Thyroid gland (tissue), 4 donors: ENCODE data around the gene C20orf141. TPM values are rescaled to one million over a fixed set of nuclear protein-coding genes. Genes with fewer than 3 reads are reported as not detected.

ENCODE experiments used
- DNase-seq, 2 donors: peaks; one replicate each; pipeline ENCODE4 v3.0.0-alpha.2; 2019
- H3K27ac ChIP-seq, 3 donors: fragments of 200-600 bp; sonication (generic); 1 replicate in 2 of 3; 2 replicates in 1 of 3; pipeline ENCODE4 v1.5.1; 2016 to 2019; ENCODE audit warnings: mild to moderate bottlenecking in 1 of 3, moderate library complexity in 1 of 3
- H3K27me3 ChIP-seq: fragments of 200-600 bp; sonication (generic); one replicate; pipeline ENCODE4 v1.5.1; 2019
- H3K36me3 ChIP-seq, 2 donors: fragments of 200-600 bp; sonication (generic); one replicate each; pipeline ENCODE4 v1.5.1; 2016 to 2019
- H3K4me1 ChIP-seq, 2 donors: fragments of 200-600 bp; sonication (generic); one replicate each; pipeline ENCODE4 v1.5.1; 2017 to 2019
- H3K4me3 ChIP-seq, 3 donors: fragments of 200-600 bp; sonication (generic); replicated peaks in 1 of 3; 1 replicate in 2 of 3; 2 replicates in 1 of 3; pipeline ENCODE4 v1.5.1; 2016; ENCODE audit warnings: mild to moderate bottlenecking in 1 of 3
- H3K9me3 ChIP-seq: fragments of 200-600 bp; sonication (generic); one replicate; pipeline ENCODE4 v1.5.1; 2017
- POLR2A ChIP-seq, 2 donors: fragments of 450-650 bp; IDR thresholded peaks; one replicate each; pipeline ENCODE4 v1.6.1; 2017; ENCODE audit warnings: antibody characterized with exemption in 2 of 2, mild to moderate bottlenecking in 2 of 2, moderate library complexity in 1 of 2
- WGBS, 2 donors: methylation state at CpG; one replicate each; pipeline ENCODE4 v1.1.5; 2017; 5-methylcytosine and 5-hydroxymethylcytosine counted together
- intact Hi-C: fragments of 100-400 bp; cut with DNase I; formaldehyde crosslinking; loops from one replicate; pipeline ENCODE4 v1.15.1; 2023
- total RNA-seq, 4 donors: library from RNA; depleted of rRNA; stranded (reverse); fragments of >200 nt; gene quantifications; one replicate each; pipeline ENCODE4 v1.2.3, GENCODE V29; 2016
- TF ChIP-seq, protein P1 (sequence below), 6 experiments: fragments of 200-600 bp in 3 of 6; fragments of 450-650 bp in 3 of 6; sonication (generic) in 3 of 6; IDR thresholded peaks; one replicate each; pipeline ENCODE4 v1.5.1; 2016 to 2019; ENCODE audit warnings: antibody characterized with exemption in 6 of 6, mild to moderate bottlenecking in 2 of 6, inconsistent platforms in 1 of 6, moderate library complexity in 1 of 6

The C20orf141 gene
- total RNA-seq, 4 donors from 2014 or later = not detected

DNA sequence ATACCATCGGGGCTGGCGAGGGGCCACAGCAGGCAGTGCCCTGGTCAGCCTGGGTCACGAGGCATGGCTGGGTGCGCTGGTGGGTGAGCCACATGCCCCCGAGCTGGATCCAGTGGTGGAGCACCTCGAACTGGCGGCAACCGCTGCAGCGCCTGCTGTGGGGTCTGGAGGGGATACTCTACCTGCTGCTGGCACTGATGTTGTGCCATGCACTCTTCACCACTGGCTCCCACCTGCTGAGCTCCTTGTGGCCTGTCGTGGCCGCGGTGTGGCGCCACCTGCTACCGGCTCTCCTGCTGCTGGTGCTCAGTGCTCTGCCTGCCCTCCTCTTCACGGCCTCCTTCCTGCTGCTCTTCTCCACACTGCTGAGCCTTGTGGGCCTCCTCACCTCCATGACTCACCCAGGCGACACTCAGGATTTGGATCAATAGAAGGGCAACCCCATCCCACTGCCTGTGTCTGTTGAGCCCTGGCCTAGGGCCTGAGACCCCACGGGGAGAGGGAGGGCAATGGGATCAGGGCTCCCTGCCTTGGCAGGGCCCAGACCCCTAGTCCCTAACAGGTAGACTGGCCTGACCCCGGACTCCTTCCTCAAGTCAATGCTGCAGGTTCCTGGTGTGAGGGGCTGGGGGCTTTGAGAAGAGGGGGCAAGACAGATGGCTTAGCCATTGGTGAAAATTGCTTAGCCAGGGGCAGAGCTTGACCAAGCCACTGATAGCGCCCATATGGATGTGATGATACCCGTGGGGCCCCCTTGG lies 2.0 kb downstream of the C20orf141 start:
- TF ChIP-seq, protein P1, sequence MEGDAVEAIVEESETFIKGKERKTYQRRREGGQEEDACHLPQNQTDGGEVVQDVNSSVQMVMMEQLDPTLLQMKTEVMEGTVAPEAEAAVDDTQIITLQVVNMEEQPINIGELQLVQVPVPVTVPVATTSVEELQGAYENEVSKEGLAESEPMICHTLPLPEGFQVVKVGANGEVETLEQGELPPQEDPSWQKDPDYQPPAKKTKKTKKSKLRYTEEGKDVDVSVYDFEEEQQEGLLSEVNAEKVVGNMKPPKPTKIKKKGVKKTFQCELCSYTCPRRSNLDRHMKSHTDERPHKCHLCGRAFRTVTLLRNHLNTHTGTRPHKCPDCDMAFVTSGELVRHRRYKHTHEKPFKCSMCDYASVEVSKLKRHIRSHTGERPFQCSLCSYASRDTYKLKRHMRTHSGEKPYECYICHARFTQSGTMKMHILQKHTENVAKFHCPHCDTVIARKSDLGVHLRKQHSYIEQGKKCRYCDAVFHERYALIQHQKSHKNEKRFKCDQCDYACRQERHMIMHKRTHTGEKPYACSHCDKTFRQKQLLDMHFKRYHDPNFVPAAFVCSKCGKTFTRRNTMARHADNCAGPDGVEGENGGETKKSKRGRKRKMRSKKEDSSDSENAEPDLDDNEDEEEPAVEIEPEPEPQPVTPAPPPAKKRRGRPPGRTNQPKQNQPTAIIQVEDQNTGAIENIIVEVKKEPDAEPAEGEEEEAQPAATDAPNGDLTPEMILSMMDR (IDR thresholded peaks at IDR 0.05) = no peak
- TF ChIP-seq POLR2A (IDR thresholded peaks at IDR 0.05) = no peak
- Histone ChIP-seq H3K4me1 (peaks cover 0 to 7% of the 10 kb centered on the region in 2 donors), H3K9me3 (no peaks in the 10 kb centered on the region), H3K27me3 (peaks cover 12% of the 10 kb centered on the region), H3K27ac (no peak overlapping the region), H3K36me3 (no peaks in the 10 kb centered on the region), H3K4me3 (no peak overlapping the region)
- 62 to 73% methylated on average over 8 to 10 of the region's 20 CpGs for WGBS, 2 donors
- intact Hi-C loops = no loop called here
- no peak for DNase-seq

DNA sequence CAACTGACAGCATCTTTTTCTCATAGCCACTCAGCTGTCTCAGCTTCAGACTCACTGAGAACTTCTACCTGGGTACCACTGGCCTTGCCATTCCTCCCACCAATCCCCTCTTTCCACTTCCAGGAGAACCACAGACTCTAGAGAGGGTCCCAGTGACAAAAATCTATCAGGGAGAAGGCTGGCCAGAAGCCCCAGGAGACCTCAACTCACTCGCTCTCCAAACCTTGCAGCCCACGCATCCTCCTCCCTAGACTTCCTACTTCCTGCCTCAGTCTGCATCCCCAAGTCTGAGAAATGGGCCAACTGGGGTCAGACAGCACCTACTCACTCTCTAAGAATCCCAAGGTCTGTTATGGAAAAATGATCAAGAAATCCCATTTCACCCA lies 2.5 kb downstream of the C20orf141 start:
- intact Hi-C loops = no loop called here
- Histone ChIP-seq H3K27ac (no peak overlapping the region), H3K27me3 (peaks cover 12% of the 10 kb centered on the region), H3K4me1 (peaks cover 0 to 7% of the 10 kb centered on the region in 2 donors), H3K36me3 (no peaks in the 10 kb centered on the region), H3K4me3 (no peak overlapping the region), H3K9me3 (no peaks in the 10 kb centered on the region)
- DNase-seq = no peak
- 94 to 100% methylated on average over 2 of the region's 2 CpGs for WGBS, 2 donors
- TF ChIP-seq, protein P1 (IDR thresholded peaks at IDR 0.05) = no peak
- no peak for TF ChIP-seq POLR2A (IDR thresholded peaks at IDR 0.05)

DNA sequence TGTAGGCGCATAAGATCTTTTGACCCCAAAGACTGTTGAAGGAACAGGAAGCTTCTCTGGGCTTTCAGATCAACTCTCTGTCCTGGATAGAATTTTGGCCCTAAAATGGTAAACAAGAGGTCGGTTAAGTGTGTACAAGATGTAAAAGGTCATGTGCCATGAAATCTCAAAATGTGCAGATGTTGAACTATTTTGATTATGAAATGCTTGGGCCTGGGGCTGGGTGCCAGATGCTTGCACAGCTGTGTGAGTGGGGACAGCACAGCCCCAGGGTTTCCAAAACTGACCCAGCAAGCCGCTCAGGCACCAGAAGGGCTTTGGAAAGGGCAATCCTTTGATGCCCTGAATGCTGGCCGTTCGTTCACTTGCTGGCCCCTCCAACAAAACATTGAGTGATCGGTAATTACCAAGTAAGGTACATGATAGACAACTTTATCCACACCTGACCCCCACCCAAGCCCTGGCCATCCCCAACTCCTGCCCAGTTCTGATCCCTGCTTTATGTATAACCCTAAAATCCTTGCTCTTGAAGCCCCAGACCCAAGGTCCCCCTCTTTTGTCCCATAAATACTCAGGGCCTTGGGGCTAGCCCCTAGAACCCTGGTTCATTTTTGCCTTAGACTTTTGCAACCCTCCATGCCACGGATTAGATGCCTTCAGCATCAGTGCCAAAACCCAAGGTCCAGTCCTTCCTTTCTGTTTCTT lies 3.3 kb downstream of the C20orf141 start:
- DNase-seq = no peak
- H3K27me3 ChIP-seq = peaks cover 12% of the 10 kb centered on the region
- H3K4me3 ChIP-seq = no peak overlapping the region
- intact Hi-C loops = no loop called here
- no peaks in the 10 kb centered on the region for H3K9me3 ChIP-seq
- WGBS, 2 donors = 89 to 90% methylated on average over 7 of the region's 7 CpGs
- TF ChIP-seq, protein P1 (IDR thresholded peaks at IDR 0.05) = no peak
- no peak for TF ChIP-seq POLR2A (IDR thresholded peaks at IDR 0.05)
- no peaks in the 10 kb centered on the region for H3K36me3 ChIP-seq
- peaks cover 0 to 7% of the 10 kb centered on the region in 2 donors for H3K4me1 ChIP-seq
- no peak overlapping the region for H3K27ac ChIP-seq

DNA sequence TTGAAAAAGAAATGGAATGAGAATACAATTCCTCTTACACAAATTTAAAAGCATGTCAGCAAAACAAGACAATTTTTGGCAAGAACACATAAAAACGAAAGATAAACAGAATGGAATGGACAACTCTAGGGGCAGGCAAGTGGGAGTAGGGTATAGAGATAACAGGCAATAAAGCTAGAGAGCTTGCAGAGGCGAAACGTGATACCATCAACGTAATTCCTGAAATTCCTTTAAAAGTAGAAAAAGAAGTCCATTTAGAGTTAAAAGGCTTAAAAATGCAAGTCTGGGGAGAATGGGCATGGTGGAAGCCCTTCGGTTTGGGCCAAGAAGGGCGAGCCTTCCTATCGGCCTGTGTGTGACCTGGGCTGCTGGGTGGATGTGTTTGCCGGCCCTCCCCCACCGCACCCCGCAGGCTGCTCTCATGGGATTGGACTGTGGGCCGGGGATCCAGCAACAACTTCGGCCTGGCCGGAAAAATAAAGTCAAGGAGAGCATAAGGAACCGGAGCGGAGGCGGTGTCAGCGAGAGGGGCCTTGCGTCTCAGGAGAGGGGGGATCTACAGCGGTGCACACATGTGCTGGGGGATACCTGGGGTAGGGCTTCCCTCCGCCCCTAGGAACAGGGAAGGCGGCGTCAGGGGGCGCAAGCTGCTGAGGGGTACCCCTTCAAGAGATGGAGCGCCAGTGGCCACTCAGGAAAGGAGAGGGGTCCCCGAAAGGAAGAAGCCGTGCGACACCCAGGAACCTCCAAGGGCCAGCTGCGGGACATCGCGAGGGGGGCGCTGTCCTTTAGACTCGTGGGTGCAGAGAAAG lies 5.5 kb downstream of the C20orf141 start:
- TF ChIP-seq POLR2A (IDR thresholded peaks at IDR 0.05) = no peak
- no peak for DNase-seq
- Histone ChIP-seq H3K4me1 (peaks cover 0 to 7% of the 10 kb centered on the region in 2 donors), H3K27me3 (peaks cover 12% of the 10 kb centered on the region), H3K4me3 (no peak overlapping the region), H3K36me3 (no peaks in the 10 kb centered on the region), H3K27ac (no peak overlapping the region), H3K9me3 (no peaks in the 10 kb centered on the region)
- 44 to 46% methylated on average over 30 to 31 of the region's 32 CpGs for WGBS, 2 donors
- intact Hi-C loops = no loop called here
